Stomach (tissue), 9 donors: Measurements from ENCODE around the gene THOC6. TPM values are rescaled to one million over a fixed set of nuclear protein-coding genes. Genes with fewer than 3 reads are reported as not detected.

Experiments
- DNase-seq, 2 donors: peaks; one replicate each; pipeline versions ENCODE4 v3.0.0 to v3.0.0-alpha.2; 2013 to 2019
- H3K27ac ChIP-seq, 5 donors: fragments of 200-600 bp in 4 of 5; sonication (generic) in 4 of 5; one replicate each; pipeline ENCODE4 v1.5.1; 2013 to 2019; ENCODE audit warnings: mild to moderate bottlenecking in 1 of 5, moderate library complexity in 1 of 5
- H3K27me3 ChIP-seq, 3 donors: fragments of 200-600 bp; sonication (generic); one replicate each; pipeline ENCODE4 v1.5.1; 2017 to 2019; ENCODE audit warnings: mixed run types in 1 of 3
- H3K36me3 ChIP-seq, 4 donors: fragments of 200-600 bp; sonication (generic); 1 replicate in 3 of 4; 2 replicates in 1 of 4; pipeline ENCODE4 v1.5.1; 2016 to 2019
- H3K4me1 ChIP-seq, 4 donors: fragments of 200-600 bp; sonication (generic); one replicate each; pipeline ENCODE4 v1.5.1; 2016 to 2019
- H3K4me3 ChIP-seq, 4 donors: fragments of 200-600 bp; sonication (generic) in 3 of 4; one replicate each; pipeline ENCODE4 v1.5.1; 2016 to 2019; ENCODE audit warnings: mild to moderate bottlenecking in 1 of 4
- H3K9me3 ChIP-seq, 4 donors: fragments of 200-600 bp; sonication (generic); one replicate each; pipeline ENCODE4 v1.5.1; 2016 to 2019
- CTCF ChIP-seq, 7 experiments: fragments of 450-650 bp in 4 of 7; fragments of 200-600 bp in 3 of 7; sonication (generic) in 3 of 7; IDR thresholded peaks; one replicate each; pipeline ENCODE4 v1.5.1; 2016 to 2019; ENCODE audit warnings: antibody characterized with exemption in 7 of 7, control low read depth in 2 of 7, mild to moderate bottlenecking in 1 of 7
- EP300 ChIP-seq: sonication (generic); formaldehyde crosslinking; IDR thresholded peaks from one replicate; pipeline ENCODE4 v1.6.1; 2017; ENCODE audit warnings: antibody characterized with exemption
- POLR2A ChIP-seq, 4 donors: fragments of 450-650 bp; IDR thresholded peaks; one replicate each; pipeline ENCODE4 v1.6.1; 2016; ENCODE audit warnings: antibody characterized with exemption in 4 of 4, control low read depth in 2 of 4, mild to moderate bottlenecking in 1 of 4, moderate library complexity in 1 of 4
- POLR2AphosphoS5 ChIP-seq, 3 donors: sonication (generic); formaldehyde crosslinking; IDR thresholded peaks; one replicate each; pipeline ENCODE4 v1.6.1; 2016; ENCODE audit warnings: antibody characterized with exemption in 3 of 3
- WGBS, 5 donors: extraction: QIAGEN DNeasy Blood & Tissue Kit in 3 of 5; methylation state at CpG; one replicate each; pipeline versions ENCODE4 v1.1.5 to v1.1.7; 2013 to 2018; 5-methylcytosine and 5-hydroxymethylcytosine counted together
- intact Hi-C: fragments of 100-400 bp; cut with DNase I; formaldehyde crosslinking; loops from one replicate; pipeline ENCODE4 v1.15.1; 2023; ENCODE audit warnings: low total_unique reads
- polyA plus RNA-seq, 3 donors: library from polyadenylated mRNA; stranded (reverse); fragments of 200-250 nt; gene quantifications; one replicate each; pipeline ENCODE4 v1.2.3, GENCODE V29; 2013
- total RNA-seq, 5 donors: library from RNA; depleted of rRNA; stranded (reverse); fragments of >200 nt; gene quantifications; one replicate each; pipeline versions ENCODE4 v1.1.0 to v1.2.3, GENCODE V29; 2014 to 2016
- donor health status: healthy with polysubstance abuse.
- donor health status: Bipolar disorder and iron deficiency.
- donor health status: healthy.

Gene THOC6
- total and polyA plus RNA-seq, 8 donors, result 10.5 to 97.9 (median 22.3) TPM; not detected in 1

GRCh38 chr16:3035972-3036725 lies 12.3 kb downstream of the THOC6 start:
- peaks cover 7 to 100% (median 63%) of the 10 kb centered on the region in 3 donors for H3K27me3 ChIP-seq
- peak overlapping the region; percentile 84 to 89 (median 85) for H3K27ac ChIP-seq
- peaks cover 4 to 38% (median 34%) of the 10 kb centered on the region in 4 donors for H3K4me1 ChIP-seq
- peak; percentile 75 to 79 for DNase-seq
- peak overlapping the region; percentile 45 to 56 (median 51) for H3K4me3 ChIP-seq
- no peaks in the 10 kb centered on the region for H3K9me3 ChIP-seq
- WGBS, 5 donors, result 0 to 3% (median 2%) methylated on average over 11 to 40 of the region's 40 CpGs
- H3K36me3 ChIP-seq, result no peaks in the 10 kb centered on the region
- peak in 2 of 3 donors; percentile 28 to 43 for TF ChIP-seq POLR2AphosphoS5 (IDR thresholded peaks at IDR 0.05)
- no peak for TF ChIP-seq EP300
- no peak for TF ChIP-seq CTCF (IDR thresholded peaks at IDR 0.05)
- intact Hi-C loops, result no loop called here

- peak within 1 kb of the TSS; percentile 84 to 89 (median 85) for H3K27ac ChIP-seq
- peak; percentile 74 to 83 for DNase-seq
- H3K4me3 ChIP-seq, result peak within 1 kb of the TSS; percentile 45 to 56 (median 51)
- no peaks in the 10 kb centered on the region for H3K36me3 ChIP-seq
- H3K4me1 ChIP-seq, result peaks cover 4 to 33% (median 30%) of the 10 kb centered on the region in 4 donors
- peaks cover 7 to 100% (median 65%) of the 10 kb centered on the region in 3 donors for H3K27me3 ChIP-seq
- H3K9me3 ChIP-seq, result no peaks in the 10 kb centered on the region
- TF ChIP-seq POLR2AphosphoS5 (IDR thresholded peaks at IDR 0.05) (peak in 2 of 3 donors; percentile 51 to 60), CTCF (IDR thresholded peaks at IDR 0.05) (no peak), EP300 (no peak), POLR2A (IDR thresholded peaks at IDR 0.05) (no peak)
- intact Hi-C loops, result no loop called here
- 3 to 16% (median 5%) methylated on average over 8 to 44 of the region's 44 CpGs for WGBS, 5 donors
These were observed 13.0 kb downstream of the THOC6 start, which contains the start of gene BICDL2 for GRCh38 chr16:3036726-3037315. Gene BICDL2, minus strand, starts transcription at chr16:3036944. Its CDS starts 1,448 bp downstream, at chr16:3035496.

- Histone ChIP-seq H3K27me3 (peaks cover 7 to 98% (median 65%) of the 10 kb centered on the region in 3 donors), H3K27ac (peak overlapping the region in 4 of 5 donors; percentile 10 to 59 (median 30)), H3K9me3 (no peaks in the 10 kb centered on the region), H3K4me1 (peaks cover 4 to 33% (median 28%) of the 10 kb centered on the region in 4 donors), H3K36me3 (no peaks in the 10 kb centered on the region), H3K4me3 (no peak overlapping the region)
- TF ChIP-seq POLR2AphosphoS5 (IDR thresholded peaks at IDR 0.05), result no peak
- no peak for TF ChIP-seq POLR2A (IDR thresholded peaks at IDR 0.05)
- no peak for TF ChIP-seq CTCF (IDR thresholded peaks at IDR 0.05)
- TF ChIP-seq EP300, result no peak
- WGBS, 5 donors, result 13 to 35% (median 23%) methylated on average over 3 to 11 of the region's 11 CpGs
- peak; percentile 66 to 88 for DNase-seq
- intact Hi-C loops, result no loop called here
These were observed 14.4 kb downstream of the THOC6 start for GRCh38 chr16:3038256-3038655.

- Histone ChIP-seq H3K4me3 (no peak overlapping the region), H3K36me3 (no peaks in the 10 kb centered on the region), H3K27me3 (peaks cover 7 to 98% (median 66%) of the 10 kb centered on the region in 3 donors), H3K4me1 (peaks cover 4 to 33% (median 28%) of the 10 kb centered on the region in 4 donors), H3K27ac (no peak overlapping the region), H3K9me3 (no peaks in the 10 kb centered on the region)
- intact Hi-C loops, result no loop called here
- TF ChIP-seq CTCF (IDR thresholded peaks at IDR 0.05) (no peak), EP300 (no peak), POLR2AphosphoS5 (IDR thresholded peaks at IDR 0.05) (no peak), POLR2A (IDR thresholded peaks at IDR 0.05) (no peak)
- WGBS, 5 donors, result 81 to 89% (median 87%) methylated on average over 5 of the region's 5 CpGs
- no peak for DNase-seq
These were observed 15.1 kb downstream of the THOC6 start for GRCh38 chr16:3038896-3039295.
